A673 (cell line): ENCODE data around the gene DYNLT1.

Experiments
- CTCF ChIP-seq: fragments of 300-800, 200-600 bp; sonication (generic); conservative IDR thresholded peaks from 2 replicates; pipeline ENCODE4 v1.5.1; 2017; ENCODE audit warnings: low read depth, mild to moderate bottlenecking, antibody characterized with exemption, low read length, moderate library complexity, mixed read lengths
- EZH2 ChIP-seq: fragments of 200-600 bp; sonication (generic); IDR thresholded peaks from 2 replicates; pipeline ENCODE4 v1.6.1; 2017; ENCODE audit warnings: borderline replicate concordance, low read depth, mild to moderate bottlenecking, mixed read lengths, antibody characterized with exemption, low read length; ENCODE audit not compliant: poor library complexity, severe bottlenecking

GRCh38 chr6:158611541-158612370 is 32.8 kb downstream of the DYNLT1 start:
- TF ChIP-seq EZH2 (no peak), CTCF (no peak)
